ENCODE results near the gene NTM.

NTM gene

GRCh38 chr11:131746201-131746600 lies 375.8 kb downstream of the NTM start:
- H3K4me3 ChIP-seq (ENCODE audit: low read depth, low read length) = no peak overlapping the region
- no peak for TF ChIP-seq CTCF (IDR thresholded peaks at IDR 0.05; ENCODE audit: insufficient read depth, low read depth, low read length, missing control alignments)
- DNase-seq (ENCODE audit: low read depth) = no peak

DNA sequence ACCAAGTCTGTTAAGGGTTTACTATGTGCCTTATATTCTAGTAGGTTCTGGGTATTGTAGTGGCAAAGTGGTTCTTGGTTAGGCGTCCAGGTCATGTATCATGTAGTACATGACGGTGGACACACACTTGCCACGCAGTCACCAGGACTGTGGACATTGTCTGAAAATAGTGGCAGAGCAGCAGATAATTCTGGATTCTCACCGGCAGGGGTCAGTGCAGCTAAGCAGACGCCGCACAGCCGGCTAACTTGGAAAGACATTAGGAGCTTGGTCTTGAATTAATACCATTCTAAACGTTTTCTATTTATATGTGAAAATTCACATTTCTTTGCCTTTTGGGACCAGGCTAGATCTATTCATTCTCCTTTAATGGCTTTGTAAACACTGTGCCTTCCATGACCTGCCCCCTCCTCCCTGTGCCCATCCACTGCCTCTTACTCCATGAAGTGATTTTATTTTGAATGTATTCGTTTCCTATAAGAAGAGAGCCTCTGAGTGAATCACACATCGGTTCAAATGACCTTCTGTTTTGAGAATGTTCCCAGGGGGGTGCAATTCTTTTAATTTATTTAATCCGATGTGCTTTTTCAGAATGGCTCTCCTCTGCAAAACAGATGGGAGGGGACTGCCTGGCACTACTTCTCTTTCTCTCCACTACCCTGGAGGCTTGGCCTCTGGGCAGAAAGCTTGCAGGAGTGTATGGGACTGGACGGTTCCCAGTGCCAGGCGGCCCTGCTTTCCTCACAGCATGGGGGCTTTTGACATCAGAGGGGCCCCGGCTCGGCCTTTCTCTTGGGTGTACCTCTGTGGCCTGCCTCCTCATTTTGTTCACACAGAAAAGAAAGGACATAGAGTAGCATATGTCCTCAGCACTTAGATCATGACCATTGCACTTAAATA lies 378.0 kb downstream of the NTM start:
- H3K4me3 ChIP-seq (ENCODE audit: low read depth, low read length) = no peak overlapping the region
- DNase-seq (ENCODE audit: low read depth) = peak; percentile 56
- peak; percentile 79 for TF ChIP-seq CTCF (IDR thresholded peaks at IDR 0.05; ENCODE audit: insufficient read depth, low read depth, low read length, missing control alignments)

GRCh38 chr11:131749101-131749500 lies 378.7 kb downstream of the NTM start:
- DNase-seq (ENCODE audit: low read depth) = no peak
- no peak for TF ChIP-seq CTCF (IDR thresholded peaks at IDR 0.05; ENCODE audit: insufficient read depth, low read depth, low read length, missing control alignments)
- H3K4me3 ChIP-seq (ENCODE audit: low read depth, low read length) = no peak overlapping the region

- no peak for DNase-seq (ENCODE audit: low read depth)
- no peak for TF ChIP-seq CTCF (IDR thresholded peaks at IDR 0.05; ENCODE audit: insufficient read depth, low read depth, low read length, missing control alignments)
- H3K4me3 ChIP-seq (ENCODE audit: low read depth, low read length) = no peak overlapping the region
Observed at GRCh38 chr11:131750152-131750551, 379.7 kb downstream of the NTM start.

DNA sequence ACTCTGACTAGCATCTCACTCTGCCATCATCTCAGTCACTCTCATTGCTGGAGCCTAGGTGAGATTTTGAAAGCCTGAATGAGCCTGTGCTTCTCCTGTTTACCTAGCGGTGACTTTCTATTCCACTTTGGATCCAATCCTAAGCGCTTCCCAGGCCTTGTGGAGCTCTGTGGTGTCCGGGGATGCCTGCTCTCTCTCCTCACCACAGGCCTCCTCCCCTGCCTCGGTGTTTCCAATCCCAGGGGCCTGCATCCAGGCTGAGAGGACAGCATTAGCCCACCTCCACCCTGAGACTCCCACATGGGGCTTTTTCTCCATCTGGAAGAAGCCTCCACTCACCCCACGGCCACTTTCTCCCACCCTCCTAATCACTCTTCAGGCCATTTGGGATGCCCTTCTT lies 380.3 kb downstream of the NTM start:
- H3K4me3 ChIP-seq (ENCODE audit: low read depth, low read length) = no peak overlapping the region
- DNase-seq (ENCODE audit: low read depth) = no peak
- no peak for TF ChIP-seq CTCF (IDR thresholded peaks at IDR 0.05; ENCODE audit: insufficient read depth, low read depth, low read length, missing control alignments)

DNA sequence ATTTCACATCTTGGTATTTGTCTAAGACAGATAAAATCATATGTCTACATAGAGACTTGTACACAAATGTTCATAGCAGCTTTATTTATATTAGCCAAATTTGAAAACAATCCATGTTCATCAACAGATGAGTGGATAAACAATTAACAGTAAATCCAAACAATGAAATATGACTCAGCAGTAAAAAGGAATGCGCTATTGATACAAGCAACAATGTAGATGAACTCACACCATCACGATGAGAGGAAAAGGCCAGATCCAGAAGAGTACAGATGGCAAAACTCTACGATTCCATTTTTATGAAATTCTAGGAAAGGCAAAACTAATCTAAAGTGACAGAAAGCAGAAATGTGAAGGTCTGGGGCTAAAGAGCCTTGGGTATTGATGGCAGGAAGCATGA lies 384.3 kb downstream of the NTM start:
- no peak for TF ChIP-seq CTCF (IDR thresholded peaks at IDR 0.05; ENCODE audit: insufficient read depth, low read depth, low read length, missing control alignments)
- no peak overlapping the region for H3K4me3 ChIP-seq (ENCODE audit: low read depth, low read length)
- no peak for DNase-seq (ENCODE audit: low read depth)

Measured in GM12865 (cell line).